Kidney epithelial cell (primary cell): ENCODE data around the gene RUBCNL. TPM values are rescaled to one million over a fixed set of nuclear protein-coding genes. Genes with fewer than 3 reads are reported as not detected.

ENCODE experiments used
- DNase-seq: peaks from one replicate; pipeline ENCODE4 v3.0.0-alpha.2; 2010; ENCODE audit warnings: low read depth
- H3K27me3 ChIP-seq: 2 replicates; pipeline ENCODE4 v1.6.0; 2011; ENCODE audit warnings: low read length; ENCODE audit not compliant: control insufficient read depth, insufficient read depth
- H3K36me3 ChIP-seq: 2 replicates; pipeline ENCODE4 v1.5.1; 2011; ENCODE audit warnings: low read length; ENCODE audit not compliant: control insufficient read depth, insufficient read depth
- H3K4me3 ChIP-seq: 2 replicates; pipeline ENCODE4 v1.5.1; 2011; ENCODE audit warnings: low read depth, mild to moderate bottlenecking, control low read depth, low read length
- total RNA-seq: library from RNA; depleted of rRNA; stranded (reverse); fragments of >200 nt; gene quantifications from 2 replicates; pipeline ENCODE4 v1.2.3, GENCODE V29; 2015
- TF ChIP-seq, protein P1 (sequence below): IDR thresholded peaks from 2 replicates; pipeline ENCODE4 v1.5.1; 2011; ENCODE audit warnings: mild to moderate bottlenecking, moderate library complexity, low read length, control low read depth, inconsistent platforms; ENCODE audit not compliant: insufficient read depth, poor library complexity, severe bottlenecking

The RUBCNL gene
- total RNA-seq, 1 donor from 2014 or later, result 1.8 TPM

DNA sequence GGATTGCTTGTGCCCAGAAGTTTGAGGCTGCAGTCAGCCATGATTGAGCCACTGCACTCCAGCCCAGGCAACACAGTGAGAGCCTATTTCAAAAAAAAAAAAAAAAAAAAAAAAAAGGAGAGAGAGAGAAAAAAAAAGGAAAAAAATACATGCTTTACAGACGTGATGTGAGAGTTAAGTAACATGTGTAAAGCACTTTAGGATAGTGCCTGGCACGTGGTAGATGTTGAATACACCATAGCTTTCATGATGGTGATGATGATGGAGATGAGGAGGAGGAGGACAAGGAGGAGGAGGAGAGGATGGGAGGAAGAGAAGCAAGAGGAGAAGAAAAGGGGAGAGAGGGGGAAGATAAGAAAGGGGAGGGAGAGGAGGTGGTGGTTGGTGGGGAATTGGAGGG lies 15.1 kb upstream of the RUBCNL start:
- no peak for DNase-seq
- H3K27me3 ChIP-seq, result no peaks in the 10 kb centered on the region
- H3K4me3 ChIP-seq, result no peak overlapping the region
- H3K36me3 ChIP-seq, result no peaks in the 10 kb centered on the region
- TF ChIP-seq, protein P1, sequence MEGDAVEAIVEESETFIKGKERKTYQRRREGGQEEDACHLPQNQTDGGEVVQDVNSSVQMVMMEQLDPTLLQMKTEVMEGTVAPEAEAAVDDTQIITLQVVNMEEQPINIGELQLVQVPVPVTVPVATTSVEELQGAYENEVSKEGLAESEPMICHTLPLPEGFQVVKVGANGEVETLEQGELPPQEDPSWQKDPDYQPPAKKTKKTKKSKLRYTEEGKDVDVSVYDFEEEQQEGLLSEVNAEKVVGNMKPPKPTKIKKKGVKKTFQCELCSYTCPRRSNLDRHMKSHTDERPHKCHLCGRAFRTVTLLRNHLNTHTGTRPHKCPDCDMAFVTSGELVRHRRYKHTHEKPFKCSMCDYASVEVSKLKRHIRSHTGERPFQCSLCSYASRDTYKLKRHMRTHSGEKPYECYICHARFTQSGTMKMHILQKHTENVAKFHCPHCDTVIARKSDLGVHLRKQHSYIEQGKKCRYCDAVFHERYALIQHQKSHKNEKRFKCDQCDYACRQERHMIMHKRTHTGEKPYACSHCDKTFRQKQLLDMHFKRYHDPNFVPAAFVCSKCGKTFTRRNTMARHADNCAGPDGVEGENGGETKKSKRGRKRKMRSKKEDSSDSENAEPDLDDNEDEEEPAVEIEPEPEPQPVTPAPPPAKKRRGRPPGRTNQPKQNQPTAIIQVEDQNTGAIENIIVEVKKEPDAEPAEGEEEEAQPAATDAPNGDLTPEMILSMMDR, result no peak

DNA sequence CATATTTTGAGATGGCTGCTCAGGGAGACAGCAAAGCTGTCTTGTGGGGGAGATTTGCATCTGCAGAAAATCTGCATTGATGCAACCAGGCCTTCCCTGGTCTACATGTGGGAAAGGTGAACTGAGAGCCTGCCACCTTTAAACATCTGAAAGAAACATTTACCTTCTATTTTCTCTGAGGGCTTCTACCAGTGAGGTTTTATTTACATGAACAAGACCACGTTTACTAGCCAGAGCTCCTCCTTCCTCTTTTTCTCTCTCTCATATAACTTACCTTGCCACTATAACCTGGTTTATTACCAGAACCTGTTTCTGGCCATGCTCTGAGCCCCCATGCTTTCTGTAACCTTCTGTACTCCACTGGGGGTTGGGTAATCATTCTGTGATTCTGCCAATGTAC lies 14.4 kb upstream of the RUBCNL start:
- DNase-seq, result no peak
- TF ChIP-seq, protein P1, result no peak
- Histone ChIP-seq H3K4me3 (no peak overlapping the region), H3K27me3 (no peaks in the 10 kb centered on the region), H3K36me3 (no peaks in the 10 kb centered on the region)

DNA sequence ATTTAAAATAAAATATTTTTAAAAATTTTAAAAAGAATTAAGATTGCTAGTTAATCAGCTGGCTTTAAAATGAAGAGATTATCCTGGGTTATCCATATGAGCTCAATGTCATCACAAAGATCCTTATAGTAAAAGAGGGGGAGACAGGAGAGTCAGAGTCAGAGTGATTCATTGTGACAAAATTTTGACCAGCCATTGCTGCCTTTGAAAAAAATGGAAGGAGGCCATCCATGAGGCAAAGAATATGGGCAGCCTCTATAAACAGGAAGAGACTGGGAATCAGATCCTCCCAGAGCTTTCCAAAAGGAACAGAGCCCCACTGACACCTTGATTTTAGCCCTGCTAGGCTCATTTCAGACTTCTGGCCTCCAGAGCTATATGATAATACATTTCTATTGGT lies 9.3 kb upstream of the RUBCNL start:
- TF ChIP-seq, protein P1, result no peak
- no peak overlapping the region for H3K4me3 ChIP-seq
- no peak for DNase-seq

DNA sequence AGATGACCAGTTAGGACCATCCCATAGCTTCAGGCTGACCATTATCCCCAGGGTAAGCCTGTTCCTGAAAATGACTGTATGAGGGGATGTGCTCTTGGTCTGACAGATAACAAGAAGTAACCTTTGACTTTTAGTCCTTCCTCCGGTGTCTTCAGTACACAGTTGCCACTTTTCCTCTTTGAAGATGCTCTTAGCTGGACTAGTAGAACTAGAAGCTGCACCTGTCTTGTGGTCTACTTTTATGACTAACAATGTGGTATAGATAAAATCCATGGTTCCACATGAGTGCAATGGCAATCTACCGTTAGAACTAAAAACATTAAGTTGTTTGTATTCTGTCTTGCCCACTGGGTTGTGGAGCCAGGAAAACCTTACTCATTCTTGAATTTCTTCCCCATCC lies 5.9 kb upstream of the RUBCNL start:
- H3K4me3 ChIP-seq, result no peak overlapping the region
- H3K36me3 ChIP-seq, result no peaks in the 10 kb centered on the region
- TF ChIP-seq, protein P1, result no peak
- H3K27me3 ChIP-seq, result peaks cover 3% of the 10 kb centered on the region
- DNase-seq, result peak; percentile 83

More for the DNA sequence above, 9.3 kb upstream of the RUBCNL start:
- Histone ChIP-seq H3K36me3 (no peaks in the 10 kb centered on the region), H3K27me3 (no peaks in the 10 kb centered on the region)

DNA sequence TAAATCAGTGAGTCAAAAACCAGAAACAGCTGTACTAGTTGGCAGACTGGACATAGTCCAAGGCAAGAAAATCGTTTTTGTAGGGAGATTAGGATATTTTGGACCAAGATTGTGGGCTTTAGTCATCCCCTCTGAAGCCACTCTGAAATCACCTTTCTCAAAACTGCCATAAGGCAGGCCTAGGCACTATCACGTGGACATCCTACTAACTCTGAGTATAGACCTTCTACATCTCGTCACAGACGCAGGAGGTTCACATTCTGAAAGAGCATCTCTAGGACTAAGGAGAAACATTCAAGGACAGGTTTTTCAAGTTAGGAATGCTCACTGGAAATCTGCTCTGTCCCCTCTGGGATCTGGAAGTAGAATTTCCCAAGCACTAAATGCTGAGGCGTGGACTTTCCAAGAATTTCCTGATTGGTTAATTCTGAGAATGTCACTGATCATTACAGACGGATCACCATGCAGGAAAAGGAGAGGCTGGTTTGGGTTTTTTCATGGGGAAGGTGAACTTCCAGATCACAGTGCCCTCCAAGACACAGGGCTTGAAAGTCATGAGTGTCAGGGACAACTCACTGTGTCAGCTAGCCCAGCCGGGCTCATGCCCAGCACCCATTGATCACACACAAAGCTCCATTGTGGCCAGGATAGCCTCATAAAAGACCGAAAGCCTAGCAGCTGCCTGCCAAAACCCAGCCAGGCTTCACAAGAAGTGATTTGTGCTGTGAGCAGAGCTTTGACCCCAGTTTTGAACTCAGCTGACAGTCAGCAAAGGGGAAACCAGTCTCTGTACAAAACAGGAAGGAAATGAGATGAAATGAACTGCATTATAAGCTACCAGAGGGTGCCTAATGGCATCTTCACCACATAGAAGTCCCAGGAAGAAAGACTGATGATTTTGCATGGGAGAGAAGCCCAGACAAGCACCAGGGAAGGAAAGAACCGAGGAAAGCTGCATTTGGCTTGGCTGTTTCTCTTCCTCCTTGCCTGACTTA lies 2.7 kb upstream of the RUBCNL start:
- Histone ChIP-seq H3K27me3 (peaks cover 19% of the 10 kb centered on the region), H3K36me3 (no peaks in the 10 kb centered on the region), H3K4me3 (no peak overlapping the region)
- TF ChIP-seq, protein P1, result no peak
- DNase-seq, result peak; percentile 43
